ENCODE results near the gene USH1G. TPM values are rescaled to one million over a fixed set of nuclear protein-coding genes. Genes with fewer than 3 reads are reported as not detected.
A peak's percentile ranks its signal among the peaks of the same experiment; 100 is the strongest.

USH1G gene
- total RNA-seq, 1 donor from 2014 or later = 3.9 TPM

DNA sequence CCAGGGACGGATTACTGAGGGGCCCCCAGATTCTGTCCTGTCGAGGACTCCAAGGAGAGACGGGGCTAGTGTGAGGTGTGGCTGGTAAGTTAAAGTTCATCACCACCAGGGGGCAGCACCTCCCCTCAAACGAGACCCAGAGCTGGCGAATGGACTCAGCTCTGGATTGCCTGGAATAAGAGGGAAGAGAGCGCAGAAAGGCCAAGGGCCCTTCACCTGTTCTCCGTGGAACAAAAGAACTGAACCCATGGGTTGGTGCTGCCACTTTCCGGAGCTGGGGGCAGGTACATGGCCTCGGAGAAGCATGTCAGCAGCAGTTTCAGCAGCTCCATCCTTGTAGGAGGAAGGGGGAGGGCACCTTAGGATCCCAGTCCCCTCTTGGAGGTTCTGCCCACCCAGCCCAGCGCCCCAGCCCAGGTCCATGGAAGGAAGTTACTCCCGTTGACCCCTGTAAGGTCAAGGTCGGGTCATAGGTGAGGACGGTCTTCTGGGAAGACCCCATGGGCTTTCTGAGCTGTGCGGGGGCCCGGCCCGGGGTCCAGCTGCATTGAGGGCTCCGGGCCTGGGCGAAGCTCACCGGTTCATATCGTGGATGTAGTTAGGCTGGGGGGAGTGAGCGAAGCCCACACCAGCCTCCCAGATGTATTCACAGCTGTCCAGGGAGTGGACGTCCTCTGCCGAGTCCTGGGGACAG, 38.7 kb upstream of the USH1G start:
- DNase-seq (ENCODE audit: low spot score in 2 of 2, unreplicated experiment in 2 of 2) = peak; percentile 83 to 93
- Mint-ChIP-seq H3K36me3 (no peaks in the 10 kb centered on the region), H3K9me3 (no peaks in the 10 kb centered on the region), H3K27ac (peak overlapping the region; percentile 26), H3K4me3 (no peak overlapping the region), H3K27me3 (ENCODE audit: low read depth) (peaks cover 4% of the 10 kb centered on the region), H3K4me1 (no peaks in the 10 kb centered on the region)
- peak; percentile 94 for TF ChIP-seq CTCF (IDR thresholded peaks at IDR 0.05; ENCODE audit: unreplicated experiment)

DNA sequence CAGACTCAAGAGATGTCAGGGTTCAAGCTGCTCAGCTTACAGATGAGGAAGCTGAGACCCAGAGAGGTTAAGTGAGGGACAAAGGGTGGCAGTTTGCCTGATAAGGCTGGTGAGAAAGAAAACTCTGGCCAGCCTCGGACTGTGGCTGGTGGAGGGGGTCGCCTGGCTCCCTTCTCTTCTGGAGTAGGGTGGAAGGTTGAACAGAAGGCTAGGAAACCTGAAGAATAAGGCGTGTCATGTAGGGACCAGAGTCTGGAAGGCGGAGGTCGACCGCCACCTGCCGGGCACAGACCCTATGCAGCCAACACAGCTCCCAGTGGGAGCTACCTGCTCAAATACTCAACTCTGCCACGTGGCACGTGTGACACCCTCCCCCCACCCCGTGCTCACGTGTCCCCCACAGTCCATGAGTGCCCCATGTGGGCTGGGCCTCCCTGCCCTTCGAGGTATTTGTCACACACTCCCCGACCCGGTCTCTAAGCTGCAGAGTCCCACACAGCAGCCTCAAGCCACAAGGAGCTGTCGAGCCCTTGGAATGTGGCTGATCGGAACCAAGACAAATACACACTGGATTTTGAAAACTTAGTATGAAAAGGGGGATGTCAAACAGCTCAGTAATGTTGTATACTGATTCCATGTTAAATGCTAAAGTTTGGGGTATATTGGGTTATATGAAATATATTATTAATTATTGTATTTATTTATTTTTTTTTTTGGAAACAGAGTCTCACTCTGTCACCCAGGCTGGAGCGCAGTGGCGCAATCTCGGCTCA, 37.7 kb upstream of the USH1G start:
- H3K9me3 Mint-ChIP-seq = no peaks in the 10 kb centered on the region
- DNase-seq (ENCODE audit: low spot score in 2 of 2, unreplicated experiment in 2 of 2) = peak in 1 of 2 experiments; percentile 56
- no peak overlapping the region for H3K27ac Mint-ChIP-seq
- H3K36me3 Mint-ChIP-seq = no peaks in the 10 kb centered on the region
- TF ChIP-seq CTCF (IDR thresholded peaks at IDR 0.05; ENCODE audit: unreplicated experiment) = no peak
- H3K4me3 Mint-ChIP-seq = no peak overlapping the region
- no peaks in the 10 kb centered on the region for H3K4me1 Mint-ChIP-seq
- peaks cover 4% of the 10 kb centered on the region for H3K27me3 Mint-ChIP-seq (ENCODE audit: low read depth)

- Mint-ChIP-seq H3K4me1 (no peaks in the 10 kb centered on the region), H3K36me3 (peaks cover 2% of the 10 kb centered on the region), H3K9me3 (no peaks in the 10 kb centered on the region), H3K27me3 (ENCODE audit: low read depth) (peaks cover 4% of the 10 kb centered on the region), H3K27ac (no peak overlapping the region), H3K4me3 (no peak overlapping the region)
- TF ChIP-seq CTCF (IDR thresholded peaks at IDR 0.05; ENCODE audit: unreplicated experiment) = no peak
- DNase-seq (ENCODE audit: low spot score in 2 of 2, unreplicated experiment in 2 of 2) = no peak
These were observed 36.9 kb upstream of the USH1G start for GRCh38 chr17:74959826-74960515.

- no peak overlapping the region for H3K4me3 Mint-ChIP-seq
- DNase-seq (ENCODE audit: low spot score in 2 of 2, unreplicated experiment in 2 of 2) = peak; percentile 68 to 95
- no peaks in the 10 kb centered on the region for H3K4me1 Mint-ChIP-seq
- peaks cover 4% of the 10 kb centered on the region for H3K27me3 Mint-ChIP-seq (ENCODE audit: low read depth)
- no peaks in the 10 kb centered on the region for H3K9me3 Mint-ChIP-seq
- peaks cover 5% of the 10 kb centered on the region for H3K36me3 Mint-ChIP-seq
- peak; percentile 98 for TF ChIP-seq CTCF (IDR thresholded peaks at IDR 0.05; ENCODE audit: unreplicated experiment)
- no peak overlapping the region for H3K27ac Mint-ChIP-seq
These were observed 35.1 kb upstream of the USH1G start for GRCh38 chr17:74957935-74958740.

DNA sequence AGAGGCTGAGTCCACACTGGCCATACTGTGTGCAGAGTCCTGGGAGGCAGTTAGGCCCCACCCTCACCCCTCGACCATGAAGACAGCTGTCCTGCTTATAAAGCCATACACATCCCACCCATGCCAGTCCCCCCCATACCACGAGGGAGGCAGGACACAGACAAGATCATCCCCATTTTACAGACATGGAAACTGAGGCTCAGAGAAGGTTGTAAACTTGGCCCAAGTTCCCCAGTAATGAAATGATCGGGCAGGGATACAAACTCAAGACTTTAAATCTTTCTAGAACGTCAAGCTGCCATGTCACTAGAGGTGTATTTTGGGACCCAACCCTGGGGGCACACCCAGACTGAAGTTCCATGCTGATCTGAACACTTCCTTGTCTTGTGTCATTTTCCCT, 33.0 kb upstream of the USH1G start:
- Mint-ChIP-seq H3K9me3 (no peaks in the 10 kb centered on the region), H3K27ac (no peak overlapping the region), H3K36me3 (peaks cover 5% of the 10 kb centered on the region), H3K4me3 (no peak overlapping the region), H3K27me3 (ENCODE audit: low read depth) (peaks cover 4% of the 10 kb centered on the region), H3K4me1 (no peaks in the 10 kb centered on the region)
- no peak for TF ChIP-seq CTCF (IDR thresholded peaks at IDR 0.05; ENCODE audit: unreplicated experiment)
- DNase-seq (ENCODE audit: low spot score in 2 of 2, unreplicated experiment in 2 of 2) = no peak

All from mesothelial cell of epicardium (in vitro differentiated cells).